ENCODE measurements around the gene PKNOX2. TPM values are rescaled to one million over a fixed set of nuclear protein-coding genes. Genes with fewer than 3 reads are reported as not detected.

Gene PKNOX2
- total RNA-seq, 1 donor from 2014 or later, result not detected

DNA sequence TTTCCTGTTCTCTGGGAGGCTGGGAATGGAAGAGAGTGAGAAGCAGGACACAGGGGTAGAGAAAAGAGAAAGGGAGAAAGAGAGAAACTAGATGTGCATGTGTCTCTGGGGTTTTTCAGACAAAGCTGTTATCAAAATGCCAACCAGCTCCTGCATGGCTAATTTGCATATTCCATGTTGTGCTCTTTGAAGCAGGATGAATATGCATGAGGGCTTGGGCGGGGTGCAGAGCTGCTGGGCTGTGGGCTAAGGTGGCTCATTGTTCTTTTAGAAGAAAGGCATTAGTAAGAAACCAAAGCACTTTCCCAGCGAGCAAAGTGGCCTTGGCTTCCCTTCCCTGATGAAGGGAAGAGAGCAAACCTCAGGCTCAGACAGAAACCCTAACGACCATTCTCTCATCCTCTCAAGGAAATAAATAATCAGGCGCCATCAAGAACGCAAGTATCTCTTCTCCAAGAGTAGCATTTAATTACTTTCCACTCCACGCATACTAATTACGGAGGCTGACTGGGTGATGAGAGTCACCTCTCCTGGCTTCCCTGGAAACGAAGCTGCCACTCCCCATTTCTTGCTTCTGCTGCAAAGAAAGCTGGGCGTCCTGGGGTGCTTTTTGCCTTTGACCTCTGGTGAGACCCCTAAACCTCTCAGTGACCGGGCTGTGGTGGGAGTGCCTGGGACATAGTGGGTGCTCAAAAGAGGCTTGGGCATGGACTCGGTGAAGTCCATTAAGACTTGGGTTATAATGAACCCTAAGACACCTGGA, 277.3 kb downstream of the PKNOX2 start:
- no peak for DNase-seq (ENCODE audit: low read depth)

DNA sequence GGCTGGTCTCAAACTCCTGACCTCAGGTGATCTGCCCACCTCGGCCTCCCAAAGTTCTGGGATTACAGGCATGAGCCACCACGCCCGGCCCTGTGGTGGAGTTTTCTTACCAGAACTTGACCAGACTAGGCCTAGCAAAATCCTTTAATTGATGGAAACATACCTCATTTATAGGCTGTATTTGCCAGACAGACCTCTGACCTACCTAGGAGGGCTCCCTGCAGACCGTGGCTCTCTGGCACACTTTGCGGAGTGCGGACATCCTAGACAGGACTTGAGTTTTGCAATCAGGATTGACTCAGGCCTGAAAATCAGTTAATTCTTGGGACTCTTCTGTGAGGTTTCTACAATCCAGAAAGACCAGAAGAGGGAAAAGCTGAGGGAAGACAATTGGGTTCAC, 278.4 kb downstream of the PKNOX2 start:
- no peak for DNase-seq (ENCODE audit: low read depth)

DNA sequence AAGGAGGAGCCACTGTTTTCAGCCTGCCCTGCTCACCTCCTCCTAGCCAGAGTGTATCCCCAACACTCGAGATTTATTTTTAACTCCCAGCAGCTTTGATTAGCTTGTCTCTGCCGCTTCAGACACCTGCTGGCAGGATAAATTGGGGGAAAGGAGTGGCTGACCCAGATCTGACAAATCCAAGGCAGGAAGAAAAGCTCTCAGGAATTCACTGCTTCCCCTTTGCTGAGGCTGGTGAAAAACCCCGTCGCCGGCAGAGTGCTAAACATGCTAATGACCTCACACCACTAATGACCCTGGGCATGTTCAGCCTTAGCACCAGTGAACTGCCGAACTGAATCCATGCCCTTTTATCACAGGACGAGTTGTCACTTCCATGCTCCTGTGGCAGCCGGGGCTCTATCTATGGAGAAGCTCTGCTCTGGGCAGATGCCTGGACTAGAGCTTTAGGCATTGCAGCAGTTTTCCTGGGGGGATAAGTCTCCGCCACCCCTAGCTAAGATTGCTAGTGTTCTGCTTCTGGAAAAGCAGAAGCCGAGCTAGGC, 279.3 kb downstream of the PKNOX2 start:
- DNase-seq (ENCODE audit: low read depth), result peak; percentile 16

DNA sequence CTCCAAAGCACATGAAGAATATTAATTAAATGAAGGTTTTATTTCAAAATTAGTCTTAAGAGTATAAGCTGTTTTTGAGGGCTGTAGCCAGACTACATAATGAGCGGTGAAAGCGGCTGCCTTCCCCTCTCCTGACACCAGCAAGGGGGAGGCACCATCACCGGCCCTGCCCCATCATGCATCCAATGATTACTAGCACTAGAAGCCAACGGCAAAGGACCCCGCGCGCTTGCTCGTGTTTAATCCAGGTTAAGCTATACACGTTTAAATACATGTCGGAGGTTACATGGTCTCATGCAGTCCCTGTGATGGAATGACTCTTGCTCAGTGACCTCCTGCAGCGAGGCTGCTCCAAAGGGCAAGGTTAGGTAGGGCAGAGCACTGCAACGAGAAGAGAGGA, 281.2 kb downstream of the PKNOX2 start:
- no peak for DNase-seq (ENCODE audit: low read depth)

DNA sequence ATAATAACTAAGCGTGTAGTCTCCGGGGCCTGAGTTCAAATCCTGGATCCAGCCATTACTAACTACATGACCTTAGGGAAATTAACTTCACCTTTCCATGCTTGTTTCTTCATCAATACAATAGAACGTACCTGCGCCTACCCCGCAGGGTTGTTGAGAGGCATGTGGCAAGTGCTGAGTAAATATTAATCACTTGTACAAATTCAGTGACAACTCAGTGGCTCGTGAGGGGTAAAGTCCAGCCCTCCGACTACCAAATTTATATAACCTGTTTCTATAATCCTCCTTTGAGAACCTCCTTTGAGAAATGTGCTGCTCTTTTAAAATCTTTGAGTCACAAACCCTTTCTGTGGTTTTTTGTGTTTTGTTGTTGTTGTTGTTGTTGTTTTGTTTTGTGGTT, 281.7 kb downstream of the PKNOX2 start:
- no peak for DNase-seq (ENCODE audit: low read depth)

DNA sequence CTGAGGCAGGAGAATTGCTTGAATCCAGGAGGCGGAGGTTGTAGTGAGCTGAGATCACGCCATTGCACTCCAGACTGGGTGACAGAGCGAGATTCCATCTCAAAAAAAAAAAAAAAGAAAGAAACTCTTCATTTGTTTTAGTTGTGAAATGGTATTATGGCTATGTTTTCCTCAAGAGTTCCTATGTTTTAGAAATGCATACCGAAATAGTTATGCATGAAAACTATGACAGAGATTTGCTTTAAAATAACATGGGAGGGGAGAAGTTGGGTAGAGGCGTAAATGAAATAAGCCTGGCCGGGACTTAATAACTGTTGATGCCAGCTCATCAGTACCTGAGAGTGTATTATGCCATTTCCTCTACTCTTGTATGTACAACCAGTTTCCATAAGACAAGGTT, 283.2 kb downstream of the PKNOX2 start:
- DNase-seq (ENCODE audit: low read depth), result no peak

DNA sequence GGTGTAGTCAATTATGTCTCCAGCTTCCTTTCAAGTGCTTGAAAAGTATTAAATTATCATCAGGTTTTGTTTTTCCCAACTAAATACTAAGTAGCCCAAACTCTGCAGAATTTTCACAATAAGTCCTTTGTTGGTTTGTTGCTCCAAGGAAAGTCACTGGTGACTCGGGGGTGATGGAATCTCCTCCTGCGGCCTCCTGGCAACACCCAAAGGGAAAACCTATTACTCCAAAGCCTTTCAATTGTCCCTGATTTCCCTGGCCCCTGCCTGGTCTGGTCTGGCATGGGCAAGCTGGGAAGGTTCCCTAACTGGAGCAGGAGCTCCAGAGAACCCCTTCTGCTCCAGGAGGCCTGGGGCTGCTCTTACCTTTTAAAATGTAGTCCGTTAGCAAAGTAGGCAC, 283.6 kb downstream of the PKNOX2 start:
- peak; percentile 50 for DNase-seq (ENCODE audit: low read depth)

DNA sequence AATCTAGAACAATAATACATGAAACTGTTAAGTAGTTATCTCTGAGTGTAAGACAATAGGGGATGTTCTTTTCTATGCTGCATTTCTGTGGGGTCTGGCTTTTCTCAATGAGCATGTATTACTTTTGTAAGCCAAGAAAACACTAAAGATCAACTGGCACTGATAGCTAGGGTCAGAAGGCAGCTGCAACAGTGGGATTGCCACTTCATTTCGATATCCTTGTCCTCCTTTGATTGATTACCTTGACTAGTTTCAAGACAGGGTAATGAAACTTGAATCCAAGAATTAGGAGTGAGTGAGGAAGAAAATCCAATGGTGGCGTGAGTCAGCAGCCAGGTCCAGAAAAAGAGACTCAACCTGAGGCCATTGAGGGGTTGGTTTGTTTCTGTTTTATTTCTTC, 285.0 kb downstream of the PKNOX2 start:
- DNase-seq (ENCODE audit: low read depth), result no peak

DNA sequence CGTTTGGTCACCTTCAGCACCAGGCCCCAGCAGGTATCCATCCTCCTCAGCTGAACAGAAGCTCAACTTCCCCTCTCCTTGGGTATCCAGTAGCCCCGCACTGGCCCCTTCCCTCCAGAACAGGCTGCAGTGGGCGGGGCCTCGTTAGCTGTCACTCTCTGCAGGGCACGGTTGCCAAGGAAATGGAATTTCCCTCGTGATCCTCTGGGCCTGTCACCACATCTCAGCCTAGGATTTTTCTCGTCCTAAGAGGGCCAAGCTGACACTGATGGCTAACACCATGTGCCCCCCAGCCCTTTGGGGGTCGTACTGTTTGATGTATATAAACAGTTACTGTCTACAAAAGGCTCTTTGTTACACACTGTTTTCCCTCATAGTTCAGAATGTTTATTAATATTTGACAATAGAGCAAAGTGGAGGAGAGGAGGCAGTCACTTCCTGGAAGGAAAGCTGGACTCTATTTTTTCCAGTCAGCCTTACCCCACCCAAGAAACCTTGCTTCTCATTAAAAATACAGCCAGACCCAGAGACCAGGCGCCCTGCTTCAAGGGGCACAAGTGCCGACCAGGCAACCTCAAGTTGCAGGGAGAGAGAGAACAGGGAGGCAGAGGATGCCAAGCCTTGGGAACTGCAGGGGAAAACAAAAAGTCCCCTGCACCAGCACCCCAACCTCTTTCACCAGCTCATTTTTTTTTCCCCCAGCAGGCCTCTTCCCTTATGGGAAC, 287.0 kb downstream of the PKNOX2 start:
- DNase-seq (ENCODE audit: low read depth), result peak; percentile 15

DNA sequence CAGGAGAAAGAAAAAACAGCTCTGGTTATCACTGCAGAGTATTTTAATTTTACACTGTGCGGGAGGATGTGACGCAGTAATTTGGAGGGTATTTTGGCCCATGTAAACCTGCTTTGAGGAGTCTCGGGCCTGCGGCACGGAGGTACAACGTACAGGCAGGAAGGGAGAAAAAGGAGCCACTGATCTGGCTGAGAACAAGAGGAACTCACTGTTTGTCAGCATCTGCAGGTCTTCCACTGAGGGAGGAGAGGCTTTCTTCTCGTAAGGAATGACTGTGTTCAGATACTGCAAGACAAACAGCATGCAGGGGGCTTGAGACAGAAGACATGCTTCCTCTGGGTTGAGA, 287.5 kb downstream of the PKNOX2 start:
- DNase-seq (ENCODE audit: low read depth), result no peak

DNA sequence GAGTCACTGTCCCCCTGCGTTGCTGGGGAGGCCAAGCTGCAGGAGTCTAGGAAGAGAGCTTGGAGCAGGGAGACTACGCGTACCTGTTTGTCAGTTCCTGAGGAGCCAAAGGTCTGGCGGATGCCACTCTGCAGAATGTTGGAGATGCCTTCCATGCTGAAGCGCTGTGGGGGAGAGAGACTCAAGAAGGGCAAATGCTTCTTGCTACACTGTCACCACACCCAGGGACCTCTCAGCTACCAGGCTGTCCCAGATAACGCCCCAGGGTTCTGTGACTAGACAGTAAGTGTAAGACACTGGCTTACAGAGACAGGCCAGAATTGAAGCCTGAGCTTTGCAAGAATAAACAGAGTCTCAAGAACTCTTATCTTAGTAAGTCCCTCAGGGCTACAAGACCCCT, 289.5 kb downstream of the PKNOX2 start:
- DNase-seq (ENCODE audit: low read depth), result no peak

DNA sequence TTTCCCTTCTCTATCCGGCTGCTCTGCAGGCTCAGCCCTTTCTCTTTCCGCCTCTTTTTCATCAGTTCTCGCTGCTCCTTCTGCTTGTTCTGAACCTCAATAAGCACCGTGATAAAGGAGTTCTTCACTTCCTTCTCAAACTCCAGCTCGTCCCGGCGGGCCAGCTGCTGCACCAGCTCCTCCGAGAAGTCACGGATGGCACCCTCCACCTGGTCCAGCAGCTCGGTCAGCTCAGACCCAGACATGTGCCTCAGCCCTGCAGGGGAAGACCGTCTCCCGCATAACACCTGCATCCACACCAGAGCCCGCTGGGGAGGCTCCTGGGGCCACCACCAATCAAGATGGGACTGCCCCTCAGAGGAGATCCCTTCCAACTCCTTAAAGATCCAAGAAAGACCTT, 291.3 kb downstream of the PKNOX2 start:
- no peak for DNase-seq (ENCODE audit: low read depth)

DNA sequence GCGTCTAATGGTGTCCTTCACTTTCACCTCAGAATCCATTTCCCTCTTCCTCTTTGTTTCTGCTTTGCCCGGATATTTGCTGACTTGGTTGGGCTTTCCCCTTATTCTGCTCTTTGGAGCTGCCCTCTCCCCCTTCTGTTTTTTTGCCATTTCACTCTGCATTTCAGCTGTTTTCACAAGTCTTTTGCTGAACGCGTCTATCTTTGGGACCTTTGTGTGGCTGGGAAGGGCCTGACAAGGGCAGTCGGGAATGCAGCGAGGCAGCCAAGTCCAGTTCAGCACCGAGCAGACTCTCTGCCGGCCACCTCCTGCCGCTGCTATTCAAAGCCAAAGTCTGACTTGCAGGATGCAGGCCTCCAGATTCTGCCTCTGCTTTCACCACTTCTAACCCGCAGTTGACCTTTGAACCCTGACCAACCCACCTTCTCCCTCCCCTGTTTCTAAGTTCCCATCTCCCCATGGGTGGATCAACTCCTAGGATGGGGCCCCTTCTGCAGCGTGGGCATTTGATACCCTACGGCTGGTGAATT, 293.3 kb downstream of the PKNOX2 start:
- DNase-seq (ENCODE audit: low read depth), result peak; percentile 3

DNA sequence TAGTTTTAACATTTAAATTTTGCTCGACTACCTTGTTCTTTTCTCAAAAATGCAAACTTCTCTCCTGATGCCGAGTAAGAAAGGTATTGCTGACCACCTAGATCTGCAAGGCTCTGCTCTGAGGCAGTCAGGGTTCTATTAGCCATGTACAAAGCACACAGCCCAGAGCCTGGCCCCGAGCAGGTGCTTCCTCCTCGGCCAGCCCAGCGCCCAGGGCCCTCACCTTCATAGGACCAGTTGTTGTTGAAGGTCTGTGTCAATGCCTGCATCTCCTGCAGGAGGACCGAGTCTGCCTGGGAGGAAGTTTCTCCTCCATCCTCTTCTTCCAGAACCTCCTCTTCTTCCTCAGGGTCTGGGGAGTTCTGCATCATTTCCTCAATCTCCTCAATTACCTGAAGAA, 295.7 kb downstream of the PKNOX2 start:
- no peak for DNase-seq (ENCODE audit: low read depth)

DNA sequence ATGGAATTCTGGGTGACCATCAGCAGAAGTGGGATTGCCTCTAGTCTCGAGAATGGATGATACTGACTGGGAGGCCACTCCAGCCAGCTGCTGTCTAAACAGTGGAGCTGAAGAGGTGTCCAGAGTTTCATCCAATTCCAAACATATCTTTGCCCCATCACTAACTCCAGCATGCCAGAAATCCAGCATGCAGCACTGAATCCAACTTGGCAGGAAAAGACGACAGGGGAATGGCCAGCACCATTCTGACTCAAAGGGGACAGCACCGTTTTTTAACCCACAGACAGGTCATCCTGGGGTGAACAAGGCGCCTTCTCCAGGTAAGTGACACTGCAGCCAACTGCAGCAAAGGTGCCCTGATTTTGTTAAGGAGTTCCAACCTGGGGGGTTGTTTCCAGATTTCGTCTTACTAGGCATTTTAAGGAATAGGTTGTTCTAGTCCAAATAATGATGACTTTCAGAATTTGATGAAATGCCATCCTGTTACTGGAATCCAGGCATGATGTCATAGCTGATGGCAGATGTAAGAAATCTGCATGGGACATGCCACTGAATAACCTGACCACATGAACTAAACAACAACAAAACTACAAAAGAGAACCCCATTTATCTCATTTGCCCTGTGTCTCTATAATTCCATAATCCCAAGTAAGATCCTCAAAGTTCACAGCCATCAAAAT, 299.2 kb downstream of the PKNOX2 start:
- DNase-seq (ENCODE audit: low read depth), result no peak

DNA sequence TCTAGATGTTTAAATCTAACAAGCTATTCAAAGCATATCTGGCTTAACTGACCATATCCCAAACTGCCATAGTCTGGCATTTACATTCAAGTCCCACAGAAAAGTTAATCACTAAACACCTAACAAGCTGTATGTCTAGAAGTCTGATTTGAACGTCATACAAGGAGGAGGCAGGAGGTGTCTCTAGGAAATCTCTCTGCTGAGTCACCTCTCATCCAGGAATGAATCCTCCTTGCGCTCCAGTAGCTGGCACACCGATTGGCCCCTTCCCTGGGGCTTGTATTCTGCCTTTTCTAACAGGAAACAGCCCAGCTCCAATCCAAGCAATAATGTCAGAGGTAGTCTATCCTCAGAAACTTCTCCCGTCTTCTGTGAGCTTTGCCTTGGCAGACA, 299.7 kb downstream of the PKNOX2 start:
- no peak for DNase-seq (ENCODE audit: low read depth)

DNA sequence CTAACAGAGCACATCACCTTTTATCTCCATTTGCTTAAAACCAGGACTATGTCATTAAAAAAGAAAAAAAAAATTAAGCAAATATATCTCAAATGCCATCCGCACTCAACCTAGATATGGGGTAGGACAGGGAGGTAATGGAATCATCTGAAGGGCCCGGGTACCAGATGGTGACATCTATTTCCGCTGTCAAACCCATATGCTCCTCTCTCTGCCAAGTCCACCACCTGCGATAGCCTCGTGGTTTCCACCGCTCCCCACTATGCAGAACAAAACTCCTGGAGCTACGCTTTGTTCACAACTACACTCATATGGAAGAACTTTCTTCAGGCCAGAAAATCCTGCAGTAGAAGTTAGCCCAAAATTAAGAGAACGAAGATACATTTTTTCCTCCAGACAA, 300.1 kb downstream of the PKNOX2 start:
- no peak for DNase-seq (ENCODE audit: low read depth)

DNA sequence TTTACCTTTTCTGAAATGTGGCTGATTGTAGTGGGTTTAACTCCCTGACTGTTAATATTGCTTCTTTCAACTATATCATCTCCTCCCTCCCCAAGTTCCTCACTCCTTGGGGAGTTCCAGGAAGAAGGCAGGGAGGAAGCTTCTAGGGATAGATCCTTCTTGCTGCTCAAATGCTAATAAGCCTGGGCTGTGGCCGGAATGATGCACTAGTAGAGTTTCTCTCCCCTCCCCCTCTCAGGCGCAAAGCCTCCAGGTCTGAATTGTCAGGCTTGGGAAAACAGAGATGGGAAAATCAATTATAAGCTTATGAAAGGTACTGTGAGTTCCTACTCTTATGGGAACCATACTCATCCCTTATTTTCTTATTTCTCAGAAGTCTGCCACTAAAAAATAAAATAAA, 300.7 kb downstream of the PKNOX2 start:
- DNase-seq (ENCODE audit: low read depth), result no peak

DNA sequence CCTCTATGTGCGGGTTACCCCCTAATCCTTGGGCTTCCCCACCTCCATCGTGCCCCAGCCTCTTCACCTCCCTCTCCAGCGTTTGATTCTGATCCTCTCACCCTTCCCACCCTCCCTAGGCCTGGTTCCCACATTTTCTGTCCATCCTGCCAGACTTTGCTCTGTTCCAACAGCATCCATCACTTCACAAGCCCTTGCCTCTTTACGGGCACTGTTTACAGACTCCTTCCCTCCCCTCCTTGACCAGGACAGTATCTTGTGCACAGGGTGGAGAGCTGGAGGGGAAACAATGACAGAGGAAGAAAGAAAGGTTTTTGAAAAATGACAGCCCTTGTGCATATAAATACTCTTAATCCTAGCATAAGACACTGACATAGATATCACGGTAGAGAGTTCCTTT, 301.1 kb downstream of the PKNOX2 start:
- DNase-seq (ENCODE audit: low read depth), result no peak

DNA sequence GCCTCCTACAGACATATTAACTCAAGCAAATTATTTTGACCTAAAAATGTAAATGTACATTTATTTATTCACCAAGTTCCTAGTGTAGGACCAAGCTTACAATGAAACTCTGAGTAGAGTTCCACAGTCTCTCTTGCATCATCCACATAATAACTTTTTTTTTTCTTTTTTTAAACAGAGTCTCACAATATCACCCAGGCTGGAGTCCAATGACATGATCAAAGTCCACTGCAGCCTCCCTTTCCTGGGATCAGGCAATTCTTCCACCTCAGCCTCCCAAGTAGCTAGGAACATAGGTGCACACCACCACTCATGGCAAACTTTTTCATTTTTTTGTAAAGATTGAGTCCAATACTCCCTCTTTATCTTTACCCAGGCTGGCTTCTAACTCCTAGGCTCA, 303.5 kb downstream of the PKNOX2 start:
- DNase-seq (ENCODE audit: low read depth), result no peak

DNA sequence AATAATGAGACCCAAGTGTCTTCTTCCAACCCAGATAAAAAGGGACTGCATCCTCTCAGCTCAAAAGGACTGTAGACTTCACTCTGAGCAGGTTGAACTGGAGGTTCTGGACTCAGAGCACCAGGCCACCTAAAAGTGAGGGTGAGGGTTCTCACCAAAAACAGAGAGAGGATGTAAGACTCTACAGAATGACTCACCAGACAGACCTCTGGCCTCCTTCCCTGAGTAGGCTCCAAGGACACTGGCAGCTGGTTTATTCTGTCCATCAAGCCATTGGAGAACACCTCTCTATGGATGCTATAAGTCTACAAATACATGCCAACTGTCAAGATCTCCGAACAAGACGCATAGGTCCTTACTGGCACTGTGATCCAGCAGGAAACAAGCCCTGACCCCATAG, 304.3 kb downstream of the PKNOX2 start:
- no peak for DNase-seq (ENCODE audit: low read depth)

DNA sequence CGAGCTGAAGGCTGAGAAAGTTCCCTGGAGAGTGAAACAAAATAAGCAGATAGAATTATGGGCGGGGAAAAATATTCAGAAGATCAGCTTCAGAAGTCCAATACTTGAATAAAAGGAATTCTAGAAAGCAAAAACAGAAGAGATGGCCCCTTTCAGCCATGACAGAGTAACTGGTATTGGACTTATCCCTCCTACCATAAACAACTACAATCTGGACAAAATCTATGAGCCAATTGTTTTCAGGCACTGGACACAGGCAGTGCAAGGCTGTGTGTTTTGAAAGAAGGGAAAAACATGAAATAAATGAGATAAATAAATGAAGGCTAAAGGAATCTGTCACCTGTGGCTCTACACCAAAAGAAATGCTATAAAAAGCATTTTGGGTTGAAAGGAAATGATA, 305.8 kb downstream of the PKNOX2 start:
- DNase-seq (ENCODE audit: low read depth), result no peak

DNA sequence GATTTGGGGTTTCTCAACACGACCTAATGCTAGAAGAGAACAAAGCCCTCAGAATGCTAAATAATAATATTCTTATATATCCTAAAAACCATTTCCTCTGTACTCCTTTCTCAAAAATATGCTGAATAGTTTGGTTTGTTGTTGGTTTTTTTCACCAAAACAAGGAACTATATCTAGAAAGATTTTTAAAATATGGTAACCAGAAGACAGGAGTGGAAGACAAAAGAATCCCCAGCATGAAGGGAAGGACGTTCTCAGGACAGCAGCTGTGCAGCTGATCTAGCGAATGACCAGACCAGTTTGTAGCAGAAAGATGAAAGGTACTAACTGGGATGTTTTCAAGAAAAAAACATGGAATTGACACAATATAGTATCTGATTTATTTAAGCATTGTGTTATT, 312.2 kb downstream of the PKNOX2 start:
- no peak for DNase-seq (ENCODE audit: low read depth)
